Measurements from ENCODE around the gene TMEM50B.
"Not testable (repeated sequence)": the region's sequence is repeated elsewhere in the genome, so short reads cannot be mapped to it uniquely, and the experiment has no call there.

TMEM50B gene

GRCh38 chr21:33478935-33479678 is 667 bp downstream of the TMEM50B start:
- peak in 1 of 2 donors; percentile 6 for DNase-seq (ENCODE audit: extremely low read depth in 1 of 2, low read depth in 1 of 2)

- no peak for DNase-seq (ENCODE audit: extremely low read depth in 1 of 2, low read depth in 1 of 2)
Measured at GRCh38 chr21:33478182-33478581, 1.6 kb downstream of the TMEM50B start.

GRCh38 chr21:33477066-33477465 is 2.7 kb downstream of the TMEM50B start:
- no peak for DNase-seq (ENCODE audit: extremely low read depth in 1 of 2, low read depth in 1 of 2)

- DNase-seq (ENCODE audit: extremely low read depth in 1 of 2, low read depth in 1 of 2) = no peak
Measured at GRCh38 chr21:33473344-33473743, 6.4 kb downstream of the TMEM50B start.

GRCh38 chr21:33470701-33471100 is 9.1 kb downstream of the TMEM50B start:
- no peak for DNase-seq (ENCODE audit: extremely low read depth in 1 of 2, low read depth in 1 of 2)

- DNase-seq (ENCODE audit: extremely low read depth in 1 of 2, low read depth in 1 of 2) = not testable (repeated sequence)
Measured at GRCh38 chr21:33469183-33469582, 10.6 kb downstream of the TMEM50B start.

GRCh38 chr21:33461538-33462250 is 18.1 kb downstream of the TMEM50B start:
- DNase-seq (ENCODE audit: extremely low read depth in 1 of 2, low read depth in 1 of 2) = no peak

- DNase-seq (ENCODE audit: extremely low read depth in 1 of 2, low read depth in 1 of 2) = no peak
Measured at GRCh38 chr21:33458861-33459260, 20.9 kb downstream of the TMEM50B start.

GRCh38 chr21:33455686-33456446 is 23.9 kb downstream of the TMEM50B start:
- no peak for DNase-seq (ENCODE audit: extremely low read depth in 1 of 2, low read depth in 1 of 2)

GRCh38 chr21:33452362-33452761 is 27.4 kb downstream of the TMEM50B start:
- DNase-seq (ENCODE audit: extremely low read depth in 1 of 2, low read depth in 1 of 2) = no peak

GRCh38 chr21:33451634-33452071 is 28.1 kb downstream of the TMEM50B start:
- no peak for DNase-seq (ENCODE audit: extremely low read depth in 1 of 2, low read depth in 1 of 2)

- DNase-seq (ENCODE audit: extremely low read depth in 1 of 2, low read depth in 1 of 2) = no peak
Measured at GRCh38 chr21:33449616-33450015, 30.2 kb downstream of the TMEM50B start.

GRCh38 chr21:33446620-33447019 is 33.2 kb downstream of the TMEM50B start:
- DNase-seq (ENCODE audit: extremely low read depth in 1 of 2, low read depth in 1 of 2) = not testable (repeated sequence)

- no peak for DNase-seq (ENCODE audit: extremely low read depth in 1 of 2, low read depth in 1 of 2)
Measured at GRCh38 chr21:33444499-33444898, 35.3 kb downstream of the TMEM50B start.

- DNase-seq (ENCODE audit: extremely low read depth in 1 of 2, low read depth in 1 of 2) = no peak
Measured at GRCh38 chr21:33443194-33443593, 36.6 kb downstream of the TMEM50B start.

- no peak for DNase-seq (ENCODE audit: extremely low read depth in 1 of 2, low read depth in 1 of 2)
Measured at GRCh38 chr21:33441489-33442477, 38.0 kb downstream of the TMEM50B start.

GRCh38 chr21:33437140-33437539 is 42.6 kb downstream of the TMEM50B start:
- no peak for DNase-seq (ENCODE audit: extremely low read depth in 1 of 2, low read depth in 1 of 2)

GRCh38 chr21:33434770-33435360 is 44.9 kb downstream of the TMEM50B start:
- DNase-seq (ENCODE audit: extremely low read depth in 1 of 2, low read depth in 1 of 2) = peak in 1 of 2 donors; percentile 5

GRCh38 chr21:33433425-33434114 is 46.2 kb downstream of the TMEM50B start:
- no peak for DNase-seq (ENCODE audit: extremely low read depth in 1 of 2, low read depth in 1 of 2)
